ENCODE data around the gene ORC5.

The ORC5 gene

GRCh38 chr7:104124893-104125477 is 82.8 kb downstream of the ORC5 start:
- no peak for DNase-seq (ENCODE audit: low spot score)

GRCh38 chr7:104124469-104124868 is 83.3 kb downstream of the ORC5 start:
- no peak for DNase-seq (ENCODE audit: low spot score)

- no peak for DNase-seq (ENCODE audit: low spot score)
Measured at GRCh38 chr7:104123786-104124185, 84.0 kb downstream of the ORC5 start.

- no peak for DNase-seq (ENCODE audit: low spot score)
Measured at GRCh38 chr7:104113788-104114187, 94.0 kb downstream of the ORC5 start.

DNA sequence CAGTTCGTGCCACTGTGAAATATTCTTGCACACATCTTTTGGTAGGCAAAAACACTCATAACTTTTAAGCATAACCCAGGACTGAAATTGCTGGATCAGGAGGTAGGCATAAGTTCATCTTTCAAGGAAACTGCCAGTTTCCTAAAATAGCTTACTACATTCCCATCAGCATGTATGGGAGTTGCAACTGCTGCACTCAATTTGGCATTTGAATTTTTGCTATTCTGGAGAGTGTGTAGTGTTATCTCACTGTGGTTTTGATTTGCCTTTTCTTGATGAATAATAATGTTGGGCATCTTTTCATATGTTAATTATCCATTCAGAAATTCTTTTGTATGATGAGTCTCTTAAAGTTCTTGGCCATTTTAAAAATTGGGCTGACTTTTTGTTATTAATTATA is 95.2 kb downstream of the ORC5 start:
- DNase-seq (ENCODE audit: low spot score), result no peak

- DNase-seq (ENCODE audit: low spot score), result no peak
Measured at GRCh38 chr7:104111271-104111670, 96.5 kb downstream of the ORC5 start.

GRCh38 chr7:104106108-104106905 is 101.5 kb downstream of the ORC5 start:
- DNase-seq (ENCODE audit: low spot score), result no peak

DNA sequence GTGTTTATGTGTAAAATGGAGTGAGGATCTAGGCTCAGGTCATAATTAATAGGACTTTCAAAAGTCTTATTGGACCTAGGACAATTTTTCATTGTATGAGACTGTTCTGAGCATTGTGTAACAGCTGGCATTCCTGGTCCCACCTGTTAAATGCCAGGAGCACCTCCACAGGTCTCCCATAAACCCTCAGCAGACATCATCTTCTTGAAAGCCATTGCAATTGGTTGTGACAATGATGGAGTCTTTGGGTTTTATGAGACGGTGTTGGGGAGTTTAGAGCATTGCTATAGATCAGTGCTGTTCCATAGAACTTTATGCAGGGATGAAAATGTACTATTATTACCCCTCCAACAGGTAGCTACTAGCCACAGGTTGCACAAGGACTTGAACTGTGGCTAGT is 108.9 kb downstream of the ORC5 start:
- DNase-seq (ENCODE audit: low spot score), result no peak

DNA sequence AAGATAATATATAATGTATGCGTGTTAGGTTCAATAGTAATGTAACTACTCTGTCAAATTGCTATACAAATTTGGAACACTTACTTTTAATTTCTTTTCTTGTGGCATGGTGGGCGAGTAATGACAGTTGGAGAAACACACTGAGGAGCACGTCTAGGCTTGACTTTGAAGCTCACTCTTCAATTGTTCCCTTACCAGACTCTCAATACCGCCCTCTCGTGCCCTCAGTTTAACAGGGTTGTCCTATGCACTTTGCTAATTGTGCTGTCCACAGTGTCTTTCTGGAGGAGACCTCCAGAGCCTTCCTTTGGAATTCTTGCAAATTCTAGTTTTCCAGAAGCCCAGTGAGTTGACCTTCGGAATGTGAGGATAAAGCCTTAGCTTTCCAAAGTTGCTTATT is 111.1 kb downstream of the ORC5 start:
- peak; percentile 37 for DNase-seq (ENCODE audit: low spot score)

DNA sequence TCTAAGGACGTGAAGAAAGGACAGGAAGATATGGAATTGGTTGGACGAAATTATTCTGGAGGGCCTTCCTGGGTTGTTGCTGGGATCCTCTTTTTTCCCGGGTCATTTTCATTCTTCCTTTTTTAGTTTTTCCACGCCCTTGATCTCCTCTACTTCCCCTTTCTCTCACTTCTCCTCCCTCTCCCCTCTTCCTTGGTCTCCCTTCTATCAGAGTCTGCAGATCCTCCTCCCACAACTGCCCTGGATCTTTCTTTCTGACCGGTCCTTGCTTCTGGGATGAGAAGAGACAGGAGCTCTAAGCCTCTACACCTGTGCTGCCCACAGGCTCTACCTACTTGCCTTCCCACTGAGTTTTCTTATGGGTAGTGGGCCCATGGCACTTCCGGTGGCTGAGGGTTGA is 114.7 kb downstream of the ORC5 start:
- DNase-seq (ENCODE audit: low spot score), result no peak

GRCh38 chr7:104091242-104091641 is 116.6 kb downstream of the ORC5 start:
- DNase-seq (ENCODE audit: low spot score), result no peak

DNA sequence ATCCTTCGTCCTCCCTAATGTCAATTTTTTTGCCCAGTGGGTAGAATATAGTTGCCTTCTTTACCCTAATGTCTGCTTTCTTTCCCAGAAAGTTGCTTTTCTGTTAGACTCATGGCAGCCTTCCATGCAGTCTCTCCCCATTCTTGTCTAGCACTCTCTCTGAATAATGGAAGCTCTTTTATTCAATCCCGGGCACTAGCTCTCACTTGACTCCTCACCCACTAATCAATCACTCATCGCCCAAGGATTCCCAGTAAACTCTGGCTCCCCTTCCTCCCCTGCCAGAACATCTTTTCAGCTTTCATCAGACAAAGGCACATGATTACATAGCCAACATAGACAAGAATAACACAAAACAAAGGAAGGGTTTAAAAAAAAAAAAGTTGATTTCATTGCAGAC is 118.2 kb downstream of the ORC5 start:
- DNase-seq (ENCODE audit: low spot score), result no peak

- DNase-seq (ENCODE audit: low spot score), result no peak
Measured at GRCh38 chr7:104089061-104089460, 118.8 kb downstream of the ORC5 start.
